Fibroblast of villous mesenchyme (primary cell): Measurements from ENCODE around the gene RASAL2. TPM values are rescaled to one million over a fixed set of nuclear protein-coding genes. Genes with fewer than 3 reads are reported as not detected.
"Not testable (repeated sequence)": the region's sequence is repeated elsewhere in the genome, so short reads cannot be mapped to it uniquely, and the experiment has no call there.

Source experiments
- DNase-seq: peaks from one replicate; pipeline ENCODE4 v3.0.0-alpha.2; 2010; ENCODE audit warnings: low read depth
- H3K4me3 ChIP-seq: 2 replicates; pipeline ENCODE4 v1.5.1; 2011; ENCODE audit warnings: low read depth, mild to moderate bottlenecking, low read length
- total RNA-seq: library from RNA; depleted of rRNA; stranded (reverse); fragments of >200 nt; gene quantifications from 2 replicates; pipeline ENCODE4 v1.2.3, GENCODE V29; 2012
- TF ChIP-seq, protein P1 (sequence below): IDR thresholded peaks from 2 replicates; pipeline ENCODE4 v1.5.1; 2012; ENCODE audit warnings: low read depth, mild to moderate bottlenecking, low read length; ENCODE audit not compliant: insufficient read depth

RASAL2 gene
- total RNA-seq, 1 donor = 40.6 TPM

DNA sequence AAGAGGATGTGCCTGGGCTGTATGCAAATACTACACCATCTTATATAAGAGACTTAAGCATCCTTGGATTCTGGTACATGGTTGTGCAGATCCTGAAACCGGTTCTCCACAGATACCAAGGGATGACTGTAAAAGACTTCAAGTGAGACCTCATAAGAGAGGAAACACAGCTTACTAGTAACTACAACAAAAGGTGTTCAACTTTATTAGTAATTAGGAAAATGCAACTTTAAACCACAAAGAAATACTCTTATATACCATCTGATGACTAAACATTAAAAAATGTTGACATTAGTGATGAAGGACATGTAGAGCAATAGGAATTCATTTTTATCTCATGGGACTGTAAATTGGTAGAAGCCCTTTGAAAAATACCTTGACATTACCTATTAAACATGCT, 102.7 kb downstream of the RASAL2 start:
- no peak overlapping the region for H3K4me3 ChIP-seq
- no peak for DNase-seq
- TF ChIP-seq, protein P1, sequence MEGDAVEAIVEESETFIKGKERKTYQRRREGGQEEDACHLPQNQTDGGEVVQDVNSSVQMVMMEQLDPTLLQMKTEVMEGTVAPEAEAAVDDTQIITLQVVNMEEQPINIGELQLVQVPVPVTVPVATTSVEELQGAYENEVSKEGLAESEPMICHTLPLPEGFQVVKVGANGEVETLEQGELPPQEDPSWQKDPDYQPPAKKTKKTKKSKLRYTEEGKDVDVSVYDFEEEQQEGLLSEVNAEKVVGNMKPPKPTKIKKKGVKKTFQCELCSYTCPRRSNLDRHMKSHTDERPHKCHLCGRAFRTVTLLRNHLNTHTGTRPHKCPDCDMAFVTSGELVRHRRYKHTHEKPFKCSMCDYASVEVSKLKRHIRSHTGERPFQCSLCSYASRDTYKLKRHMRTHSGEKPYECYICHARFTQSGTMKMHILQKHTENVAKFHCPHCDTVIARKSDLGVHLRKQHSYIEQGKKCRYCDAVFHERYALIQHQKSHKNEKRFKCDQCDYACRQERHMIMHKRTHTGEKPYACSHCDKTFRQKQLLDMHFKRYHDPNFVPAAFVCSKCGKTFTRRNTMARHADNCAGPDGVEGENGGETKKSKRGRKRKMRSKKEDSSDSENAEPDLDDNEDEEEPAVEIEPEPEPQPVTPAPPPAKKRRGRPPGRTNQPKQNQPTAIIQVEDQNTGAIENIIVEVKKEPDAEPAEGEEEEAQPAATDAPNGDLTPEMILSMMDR = no peak

DNA sequence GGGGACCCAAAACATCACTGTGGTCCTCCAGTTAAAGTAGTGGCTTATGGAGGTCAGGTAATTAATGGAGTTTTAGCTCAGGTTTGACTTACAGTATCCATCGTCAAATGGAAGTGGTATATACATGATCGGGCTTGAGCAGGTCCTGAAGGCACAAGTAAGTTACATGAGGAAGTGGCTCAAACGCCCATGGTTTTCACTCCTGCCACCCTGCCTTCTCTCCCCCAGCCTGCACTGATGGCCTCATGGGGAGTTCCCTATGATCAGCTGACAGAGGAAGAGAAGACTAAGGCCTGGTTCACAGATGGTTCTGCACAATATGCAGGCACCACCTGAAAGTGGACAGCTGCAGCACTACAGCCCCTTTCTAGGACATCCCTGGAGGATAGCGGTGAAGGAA, 108.2 kb downstream of the RASAL2 start:
- not testable (repeated sequence) for H3K4me3 ChIP-seq, DNase-seq

GRCh38 chr1:178202546-178202945, 108.6 kb downstream of the RASAL2 start:
- DNase-seq, H3K4me3 ChIP-seq: not testable (repeated sequence)

DNA sequence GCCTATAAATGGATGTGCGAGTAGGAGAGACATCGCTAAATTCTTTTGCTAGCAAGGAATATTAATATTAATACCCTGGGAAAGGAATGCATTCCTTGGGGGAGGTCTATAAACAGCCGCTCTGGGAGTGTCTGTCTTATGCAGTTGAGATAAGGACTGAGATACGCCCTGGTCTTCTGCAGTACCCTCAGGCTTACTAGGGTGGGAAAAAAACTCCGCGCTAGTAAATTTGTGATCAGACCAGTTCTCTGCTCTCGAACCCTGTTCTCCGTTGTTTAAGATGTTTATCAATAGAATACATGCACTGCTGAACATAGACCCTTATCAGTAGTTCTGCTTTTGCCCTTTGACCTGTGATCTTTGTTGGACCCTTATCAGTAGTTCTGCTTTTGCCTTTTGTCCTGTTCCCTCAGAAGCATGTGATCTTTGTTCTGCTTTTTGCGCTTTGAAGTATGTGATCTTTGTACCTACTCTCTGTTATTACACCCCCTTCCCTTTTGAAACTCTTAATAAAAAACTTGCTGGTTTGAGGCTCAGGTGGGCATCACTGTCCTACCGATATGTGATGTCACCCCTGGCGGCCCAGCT, 114.5 kb downstream of the RASAL2 start:
- not testable (repeated sequence) for H3K4me3 ChIP-seq, DNase-seq

GRCh38 chr1:178209935-178210334, 116.0 kb downstream of the RASAL2 start:
- TF ChIP-seq, protein P1 = no peak
- H3K4me3 ChIP-seq = no peak overlapping the region
- DNase-seq = no peak

DNA sequence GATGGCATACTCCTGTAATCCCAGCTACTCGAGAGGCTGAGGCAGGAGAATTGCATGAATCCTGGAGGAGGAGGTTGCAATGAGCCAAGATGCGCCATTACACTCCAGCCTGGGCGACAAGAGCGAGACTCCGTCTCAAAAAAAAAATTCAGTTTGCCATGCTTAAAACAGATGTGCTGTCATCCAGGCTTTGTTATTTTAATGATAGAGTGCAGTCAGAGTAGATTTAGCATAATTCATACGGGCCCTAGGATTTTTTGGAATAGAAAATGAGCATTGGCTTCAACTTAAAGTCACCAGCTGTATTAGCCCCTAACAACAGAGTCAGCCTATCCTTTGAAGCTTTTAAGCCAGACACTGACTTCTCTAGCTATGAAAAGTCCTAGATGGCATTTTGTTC, 124.6 kb downstream of the RASAL2 start:
- no peak overlapping the region for H3K4me3 ChIP-seq
- TF ChIP-seq, protein P1 = no peak
- DNase-seq = no peak

- H3K4me3 ChIP-seq = no peak overlapping the region
- TF ChIP-seq, protein P1 = no peak
- peak; percentile 16 for DNase-seq
Observed at GRCh38 chr1:178220094-178220493, 126.2 kb downstream of the RASAL2 start.

DNA sequence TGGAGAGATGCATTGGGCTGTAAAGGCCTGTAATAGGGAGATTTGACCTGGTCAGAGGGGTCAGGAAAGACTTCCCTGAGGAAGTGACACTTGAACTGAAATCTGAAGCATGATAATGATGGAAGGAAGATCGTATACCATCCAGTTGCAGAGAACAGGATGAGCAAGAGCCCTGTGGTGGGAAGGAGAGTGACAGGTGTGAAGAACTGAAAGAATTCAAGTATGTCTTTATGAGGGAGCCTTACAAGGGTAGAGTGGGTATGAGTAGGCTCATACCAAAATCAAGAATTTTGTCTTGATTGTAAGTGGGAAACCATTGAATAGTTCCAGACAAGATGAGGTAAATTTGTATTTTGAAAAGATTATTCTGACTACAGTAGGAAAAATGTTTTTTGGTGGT, 129.4 kb downstream of the RASAL2 start:
- TF ChIP-seq, protein P1 = no peak
- no peak for DNase-seq
- H3K4me3 ChIP-seq = no peak overlapping the region
